ENCODE measurements around the gene ANKRD33B. TPM values are rescaled to one million over a fixed set of nuclear protein-coding genes. Genes with fewer than 3 reads are reported as not detected.
A peak's percentile ranks its signal among the peaks of the same experiment; 100 is the strongest.
"Not testable (repeated sequence)": the region's sequence is repeated elsewhere in the genome, so short reads cannot be mapped to it uniquely, and the experiment has no call there.

ANKRD33B gene
- total RNA-seq, 4 donors from 2014 or later: 16.7 to 27.0 (median 24.8) TPM

DNA sequence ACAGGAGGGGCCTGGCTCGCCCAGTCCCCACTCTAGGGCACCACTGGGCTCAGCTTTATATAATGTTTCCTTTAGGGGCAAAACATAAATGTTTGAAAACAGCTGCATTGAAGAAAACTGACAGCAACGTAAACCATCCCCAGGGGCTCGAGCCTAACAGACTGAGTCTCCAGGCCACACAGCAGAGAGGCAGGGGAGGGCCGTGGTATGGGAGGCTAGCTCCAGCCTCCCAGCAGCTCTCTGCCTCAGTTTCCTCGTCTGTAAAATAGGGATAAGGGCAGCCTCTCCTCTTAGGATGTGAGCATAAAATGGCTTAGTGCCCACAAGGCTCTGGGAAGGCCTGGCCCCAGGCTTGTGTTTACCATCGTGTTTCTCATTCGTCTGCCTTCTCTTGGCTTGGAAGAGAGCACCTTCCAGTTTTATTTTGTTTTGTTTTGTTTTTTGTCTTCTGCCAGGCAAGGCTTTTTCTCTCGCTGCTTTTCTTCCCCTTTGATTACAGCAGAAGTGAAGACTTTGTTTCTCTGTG lies 2.7 kb downstream of the ANKRD33B start:
- Histone ChIP-seq H3K36me3 (no peaks in the 10 kb centered on the region), H3K9me3 (no peaks in the 10 kb centered on the region), H3K4me3 (peak overlapping the region; percentile 81), H3K4me1 (peaks cover 49% of the 10 kb centered on the region), H3K27me3 (peaks cover 30% of the 10 kb centered on the region), H3K27ac (peak overlapping the region; percentile 75)
- TF ChIP-seq POLR2A (IDR thresholded peaks at IDR 0.05): no peak
- no peak for TF ChIP-seq EP300 (IDR thresholded peaks at IDR 0.05)
- no peak for TF ChIP-seq POLR2AphosphoS5 (IDR thresholded peaks at IDR 0.05)
- TF ChIP-seq, protein P1, sequence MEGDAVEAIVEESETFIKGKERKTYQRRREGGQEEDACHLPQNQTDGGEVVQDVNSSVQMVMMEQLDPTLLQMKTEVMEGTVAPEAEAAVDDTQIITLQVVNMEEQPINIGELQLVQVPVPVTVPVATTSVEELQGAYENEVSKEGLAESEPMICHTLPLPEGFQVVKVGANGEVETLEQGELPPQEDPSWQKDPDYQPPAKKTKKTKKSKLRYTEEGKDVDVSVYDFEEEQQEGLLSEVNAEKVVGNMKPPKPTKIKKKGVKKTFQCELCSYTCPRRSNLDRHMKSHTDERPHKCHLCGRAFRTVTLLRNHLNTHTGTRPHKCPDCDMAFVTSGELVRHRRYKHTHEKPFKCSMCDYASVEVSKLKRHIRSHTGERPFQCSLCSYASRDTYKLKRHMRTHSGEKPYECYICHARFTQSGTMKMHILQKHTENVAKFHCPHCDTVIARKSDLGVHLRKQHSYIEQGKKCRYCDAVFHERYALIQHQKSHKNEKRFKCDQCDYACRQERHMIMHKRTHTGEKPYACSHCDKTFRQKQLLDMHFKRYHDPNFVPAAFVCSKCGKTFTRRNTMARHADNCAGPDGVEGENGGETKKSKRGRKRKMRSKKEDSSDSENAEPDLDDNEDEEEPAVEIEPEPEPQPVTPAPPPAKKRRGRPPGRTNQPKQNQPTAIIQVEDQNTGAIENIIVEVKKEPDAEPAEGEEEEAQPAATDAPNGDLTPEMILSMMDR (IDR thresholded peaks at IDR 0.05): no peak
- no peak for DNase-seq (ENCODE audit: low spot score in 2 of 2)
- 41% methylated on average over 8 of the region's 8 CpGs for WGBS

DNA sequence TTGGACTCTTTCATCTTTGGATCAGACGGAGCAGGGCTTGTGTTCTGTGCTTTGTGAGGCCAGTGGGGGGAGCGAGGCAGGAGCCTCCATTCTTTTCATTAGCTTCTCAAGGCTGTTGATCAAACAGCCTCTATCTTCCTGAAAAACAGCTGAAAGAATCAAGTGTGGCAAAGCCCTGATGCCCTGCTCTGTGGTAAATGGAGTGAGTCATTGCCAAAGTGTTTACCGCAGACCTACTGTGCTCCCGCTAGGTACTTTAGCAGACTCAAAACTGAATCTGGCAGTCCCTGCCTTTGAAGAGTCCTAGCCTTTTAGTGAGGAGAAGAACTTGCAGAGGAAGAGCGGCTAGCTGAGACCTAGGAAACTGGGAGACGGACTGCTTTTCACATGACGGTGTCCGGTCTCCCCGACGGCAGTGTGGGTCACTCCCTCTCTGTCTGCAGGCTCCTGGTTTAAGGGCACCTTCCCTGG lies 3.3 kb downstream of the ANKRD33B start:
- H3K27ac ChIP-seq: peak overlapping the region; percentile 75
- H3K27me3 ChIP-seq: peaks cover 30% of the 10 kb centered on the region
- DNase-seq (ENCODE audit: low spot score in 2 of 2): no peak
- WGBS: 83% methylated on average over 10 of the region's 10 CpGs
- H3K9me3 ChIP-seq: no peaks in the 10 kb centered on the region
- TF ChIP-seq, protein P1 (IDR thresholded peaks at IDR 0.05): no peak
- TF ChIP-seq POLR2AphosphoS5 (IDR thresholded peaks at IDR 0.05) (no peak), POLR2A (IDR thresholded peaks at IDR 0.05) (no peak), EP300 (IDR thresholded peaks at IDR 0.05) (no peak)
- peaks cover 49% of the 10 kb centered on the region for H3K4me1 ChIP-seq
- H3K36me3 ChIP-seq: no peaks in the 10 kb centered on the region
- H3K4me3 ChIP-seq: no peak overlapping the region

DNA sequence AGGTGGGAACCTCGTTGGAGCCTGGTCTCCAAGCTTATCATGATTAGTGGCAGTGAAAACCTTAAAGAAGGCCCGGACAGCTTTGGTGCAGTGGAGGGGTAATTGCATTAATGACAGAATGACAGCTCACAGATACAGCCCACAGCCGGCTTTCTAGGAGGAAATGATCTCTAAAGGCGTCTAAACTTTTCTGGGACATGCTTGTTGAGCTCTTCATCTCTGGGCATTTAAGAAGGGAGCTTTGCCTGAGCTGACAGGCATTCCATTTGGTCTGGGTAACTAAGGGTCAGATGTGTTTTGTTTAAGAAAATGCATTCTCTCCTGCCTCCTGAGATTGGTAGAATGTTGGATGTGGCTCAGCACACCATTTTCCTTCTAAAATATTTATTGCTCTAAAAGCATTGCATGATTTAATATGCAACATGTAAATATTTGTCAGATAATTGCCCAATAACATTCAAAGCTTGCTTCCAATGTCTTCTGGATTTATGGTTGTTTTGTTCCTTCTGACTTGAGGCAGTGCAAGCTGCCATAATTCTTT lies 4.0 kb downstream of the ANKRD33B start:
- Histone ChIP-seq H3K36me3 (no peaks in the 10 kb centered on the region), H3K27ac (no peak overlapping the region)
- WGBS: 57% methylated on average over 4 of the region's 4 CpGs

DNA sequence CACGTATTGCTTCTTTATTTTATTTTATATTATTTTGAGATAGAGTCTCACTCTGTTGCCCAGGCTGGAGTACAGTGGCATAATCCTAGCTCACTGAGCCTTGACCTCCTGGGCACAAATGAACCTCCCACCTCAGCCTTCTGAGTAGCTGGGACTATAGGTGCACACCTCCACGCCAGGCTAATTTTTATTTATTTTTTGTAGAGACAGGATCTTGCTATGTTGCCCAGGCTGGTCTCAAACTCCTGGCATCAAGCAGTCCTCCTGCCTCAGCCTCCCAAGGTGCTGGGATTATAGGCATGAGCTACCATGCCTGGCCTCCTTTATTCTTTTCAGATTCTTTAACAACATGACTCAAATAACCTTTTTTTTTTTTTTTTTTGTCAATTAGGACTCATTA lies 6.7 kb downstream of the ANKRD33B start:
- H3K27me3 ChIP-seq; H3K27ac ChIP-seq; H3K9me3 ChIP-seq; H3K36me3 ChIP-seq; DNase-seq (ENCODE audit: low spot score in 2 of 2); H3K4me3 ChIP-seq: not testable (repeated sequence)
- WGBS: 95% methylated on average over 2 of the region's 2 CpGs
- H3K4me1 ChIP-seq: peaks cover 24% of the 10 kb centered on the region

More for the DNA sequence above, 4.0 kb downstream of the ANKRD33B start:
- Histone ChIP-seq H3K9me3 (no peaks in the 10 kb centered on the region), H3K4me3 (no peak overlapping the region), H3K27me3 (peaks cover 24% of the 10 kb centered on the region), H3K4me1 (peaks cover 49% of the 10 kb centered on the region)
- TF ChIP-seq POLR2AphosphoS5 (IDR thresholded peaks at IDR 0.05) (no peak), EP300 (IDR thresholded peaks at IDR 0.05) (no peak), POLR2A (IDR thresholded peaks at IDR 0.05) (no peak)
- TF ChIP-seq, protein P1 (IDR thresholded peaks at IDR 0.05): no peak
- no peak for DNase-seq (ENCODE audit: low spot score in 2 of 2)

DNA sequence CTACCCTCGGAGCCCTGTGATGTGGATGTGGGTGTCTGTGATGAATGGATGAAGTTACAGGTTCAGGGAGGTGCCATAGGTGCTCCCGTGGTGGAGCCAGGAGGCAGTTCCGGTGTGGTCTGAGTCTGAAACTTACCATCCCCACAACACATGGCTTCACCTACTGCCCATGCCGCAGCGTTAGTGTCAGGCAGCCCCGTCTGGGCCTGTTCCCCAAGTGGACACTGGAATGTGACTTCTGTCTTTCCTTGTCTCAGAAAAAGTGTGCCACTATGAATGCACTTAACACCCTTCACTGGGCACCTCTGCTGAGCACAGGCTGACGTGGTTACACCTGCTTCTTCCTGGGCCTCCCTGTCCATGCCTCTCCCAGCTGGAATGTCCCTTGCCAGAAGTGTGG lies 8.6 kb downstream of the ANKRD33B start:
- WGBS: 86% methylated on average over 5 of the region's 7 CpGs
- H3K4me1 ChIP-seq: peaks cover 7% of the 10 kb centered on the region
- H3K9me3 ChIP-seq: no peaks in the 10 kb centered on the region
- no peak overlapping the region for H3K27ac ChIP-seq
- TF ChIP-seq, protein P1 (IDR thresholded peaks at IDR 0.05): no peak
- TF ChIP-seq POLR2AphosphoS5 (IDR thresholded peaks at IDR 0.05) (no peak), POLR2A (IDR thresholded peaks at IDR 0.05) (no peak), EP300 (IDR thresholded peaks at IDR 0.05) (no peak)
- H3K4me3 ChIP-seq: no peak overlapping the region
- no peak for DNase-seq (ENCODE audit: low spot score in 2 of 2)
- no peaks in the 10 kb centered on the region for H3K36me3 ChIP-seq
- no peaks in the 10 kb centered on the region for H3K27me3 ChIP-seq

Data from suprapubic skin (tissue), 4 donors.